RCC 7860 (cell line): ENCODE results near the gene FUBP3.

Source experiments
- DNase-seq: peaks from one replicate; pipeline ENCODE4 v3.0.0-alpha.2; 2015; ENCODE audit warnings: low spot score
- FAIRE-seq: peaks from 2 replicates; lab custom pipeline; 2012; peaks lifted over from hg19 to GRCh38; lab: Jason Lieb, UNC

Gene FUBP3

GRCh38 chr9:130578865-130579737, at the start of gene FUBP3:
TSS of gene FUBP3 (plus strand) at chr9:130579577. CDS start at chr9:130579681, 104 bp downstream.
- DNase-seq (peak; percentile 77), FAIRE-seq (no peak)

- FAIRE-seq (no peak), DNase-seq (no peak)
These were observed 48.4 kb upstream of the FUBP3 start for GRCh38 chr9:130530938-130531337.

DNA sequence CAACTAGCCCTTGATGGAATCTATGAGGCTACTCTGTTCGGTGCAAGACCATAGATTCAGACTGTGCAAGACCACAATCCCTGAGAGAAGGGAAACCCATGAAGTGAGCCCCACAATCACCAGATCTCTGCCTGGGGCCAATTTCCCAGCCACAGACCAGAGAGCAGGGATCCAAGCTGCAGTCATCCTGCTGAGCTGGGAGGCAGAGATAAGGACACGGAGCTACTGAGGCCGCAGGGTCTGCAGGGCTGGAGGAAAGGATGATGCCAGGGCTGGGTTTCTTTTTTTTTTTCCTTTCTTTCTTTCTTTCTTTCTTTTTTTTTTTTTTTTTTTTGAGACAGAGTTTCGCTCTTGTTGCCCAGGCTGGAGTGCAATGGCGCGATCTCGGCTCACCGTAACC, 47.7 kb upstream of the FUBP3 start:
- no peak for DNase-seq
- FAIRE-seq = no peak

DNA sequence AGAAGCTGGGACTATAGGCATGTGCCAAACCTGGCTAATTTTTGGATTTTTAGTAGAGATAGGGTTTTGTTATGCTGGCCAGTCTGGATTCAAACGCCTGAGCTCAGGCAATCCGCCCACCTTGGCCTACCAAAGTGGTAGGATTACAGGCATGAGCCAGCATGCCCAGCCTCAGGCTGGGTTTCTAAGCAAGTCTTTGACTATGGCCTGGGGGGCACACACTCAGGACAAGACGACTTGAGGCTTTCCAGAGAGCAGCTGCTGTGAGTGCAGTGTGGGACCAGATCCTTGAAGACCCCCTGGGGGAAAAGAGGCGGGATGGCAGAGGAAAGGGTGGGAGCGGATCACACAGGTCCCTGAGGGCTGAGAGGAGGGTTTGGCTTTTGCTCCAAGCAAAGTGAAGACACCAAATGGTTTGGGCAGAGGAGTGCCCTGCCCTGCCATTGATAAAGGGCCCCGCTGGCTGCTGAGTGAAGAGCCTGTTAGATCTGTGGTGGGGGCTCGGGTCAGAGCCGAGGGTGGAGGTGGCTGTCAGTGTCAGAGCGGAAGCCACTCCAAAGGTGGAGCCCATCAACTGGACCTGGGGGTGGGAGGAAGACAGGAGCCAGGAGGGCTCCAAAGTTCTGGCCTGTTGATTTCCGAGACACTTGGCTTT, 46.8 kb upstream of the FUBP3 start:
- no peak for FAIRE-seq
- DNase-seq = no peak

DNA sequence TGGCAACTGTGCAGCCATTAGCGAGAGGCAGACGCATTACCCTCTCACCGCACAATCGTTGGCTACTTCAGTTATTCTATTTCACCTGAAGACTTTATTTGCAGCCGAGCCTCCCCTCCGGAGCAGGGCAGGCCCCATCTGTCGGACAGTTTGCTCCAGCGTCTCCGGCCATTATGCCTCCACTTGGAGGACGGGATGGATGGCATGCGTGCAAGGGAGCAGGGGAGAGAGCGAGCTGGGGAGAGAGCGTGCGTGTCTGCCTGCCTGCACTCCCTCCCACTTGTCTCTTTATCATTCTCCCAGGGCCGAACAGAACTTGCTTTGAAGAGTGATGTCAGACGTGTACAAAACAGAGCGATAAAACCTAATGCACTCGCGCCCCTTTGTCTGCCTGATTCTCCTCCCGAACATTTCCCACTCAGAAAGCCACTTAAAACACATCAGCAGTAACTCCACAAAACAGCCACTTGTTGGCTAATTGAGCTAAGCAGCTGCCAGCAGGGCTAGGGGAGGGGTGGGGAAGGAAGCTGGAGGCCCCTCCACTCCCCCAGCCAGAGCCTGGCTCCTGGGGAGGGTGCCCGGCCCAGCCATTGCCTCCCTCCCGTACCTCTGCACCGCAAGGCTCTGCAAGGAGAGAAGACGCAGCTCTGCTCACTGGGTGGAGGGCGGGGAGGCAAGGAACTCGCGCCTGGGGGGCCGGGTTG, 43.4 kb upstream of the FUBP3 start:
- DNase-seq (no peak), FAIRE-seq (no peak)

DNA sequence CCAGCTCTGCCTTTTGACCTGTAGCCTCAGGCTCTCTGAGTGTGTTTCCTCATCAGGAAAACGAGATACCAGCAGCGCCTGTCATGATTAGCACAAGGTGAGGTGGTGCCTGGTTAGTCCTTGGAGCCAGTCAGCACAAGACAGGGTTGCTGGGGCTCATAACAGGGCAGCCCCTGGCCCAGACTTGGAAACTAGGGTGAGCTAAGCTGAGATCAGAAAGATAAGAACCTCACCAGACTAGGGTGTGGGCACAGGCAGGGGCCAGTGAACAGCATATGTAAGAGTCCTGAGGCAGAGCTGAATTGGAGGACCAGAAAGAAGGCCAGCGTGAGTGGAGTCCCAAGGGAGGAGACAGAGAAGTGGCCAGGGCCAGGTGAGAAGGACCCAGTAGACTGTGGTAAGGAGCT, 42.7 kb upstream of the FUBP3 start:
- no peak for DNase-seq
- no peak for FAIRE-seq

DNA sequence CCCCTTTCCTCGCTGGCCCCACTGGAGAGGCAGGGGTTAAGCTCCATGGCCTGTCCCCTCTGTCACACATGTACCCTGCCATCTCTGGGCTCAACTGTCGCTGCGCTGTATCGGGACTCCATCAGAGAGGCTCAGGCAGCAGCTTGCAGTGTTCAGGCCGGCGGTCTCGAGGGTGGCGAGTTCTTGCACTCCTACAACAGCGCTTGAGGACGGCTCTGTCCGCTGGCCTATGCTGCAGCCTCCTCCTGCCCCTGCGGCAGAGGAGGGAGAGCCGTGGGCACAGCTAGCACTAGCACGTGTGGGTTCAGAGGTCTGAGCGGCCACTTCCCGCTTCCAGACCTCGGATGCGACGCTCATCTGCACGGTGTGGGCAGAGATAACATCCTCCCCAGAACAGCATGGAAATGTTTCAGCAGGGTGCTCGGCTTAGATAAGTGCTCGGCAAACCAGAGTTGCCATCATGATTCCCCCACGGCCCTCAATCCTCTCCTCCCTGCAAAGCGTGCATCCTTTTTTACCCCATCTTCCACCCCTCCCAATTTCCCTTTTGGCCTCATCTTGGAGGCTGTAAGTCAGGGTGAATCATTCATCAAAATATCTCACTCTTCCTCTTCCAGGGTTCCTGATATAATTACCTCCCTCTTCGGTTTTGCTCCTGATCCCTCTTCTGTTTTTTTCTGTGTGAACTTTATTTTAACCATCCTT, 41.9 kb upstream of the FUBP3 start:
- no peak for FAIRE-seq
- no peak for DNase-seq

GRCh38 chr9:130539420-130540223, 39.8 kb upstream of the FUBP3 start:
- DNase-seq (peak; percentile 44), FAIRE-seq (no peak)

- DNase-seq = no peak
- FAIRE-seq = no peak
These were observed 37.8 kb upstream of the FUBP3 start for GRCh38 chr9:130541533-130541932.

DNA sequence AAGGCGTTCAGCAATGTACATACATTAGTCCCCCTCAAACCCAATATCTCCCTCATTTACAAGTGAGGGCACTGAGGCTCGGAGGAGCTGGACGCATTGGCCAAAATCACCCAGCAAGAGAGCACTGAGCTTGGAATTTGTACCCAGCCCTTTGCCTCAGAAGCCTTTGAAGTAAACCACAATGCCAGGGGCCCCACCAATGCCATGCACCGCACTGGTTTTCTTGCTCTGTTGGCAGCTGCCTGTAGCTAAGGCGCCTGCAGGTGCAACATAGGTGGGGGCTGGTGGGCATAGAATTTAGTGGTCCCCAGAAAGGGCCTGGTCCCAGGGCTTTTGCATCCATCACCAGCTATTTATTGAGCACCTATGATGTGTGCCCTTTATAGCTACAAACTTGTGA, 37.3 kb upstream of the FUBP3 start:
- DNase-seq = no peak
- no peak for FAIRE-seq

- no peak for FAIRE-seq
- no peak for DNase-seq
These were observed 36.7 kb upstream of the FUBP3 start for GRCh38 chr9:130542457-130543228.

- DNase-seq (no peak), FAIRE-seq (no peak)
These were observed 36.0 kb upstream of the FUBP3 start for GRCh38 chr9:130543368-130543767.

DNA sequence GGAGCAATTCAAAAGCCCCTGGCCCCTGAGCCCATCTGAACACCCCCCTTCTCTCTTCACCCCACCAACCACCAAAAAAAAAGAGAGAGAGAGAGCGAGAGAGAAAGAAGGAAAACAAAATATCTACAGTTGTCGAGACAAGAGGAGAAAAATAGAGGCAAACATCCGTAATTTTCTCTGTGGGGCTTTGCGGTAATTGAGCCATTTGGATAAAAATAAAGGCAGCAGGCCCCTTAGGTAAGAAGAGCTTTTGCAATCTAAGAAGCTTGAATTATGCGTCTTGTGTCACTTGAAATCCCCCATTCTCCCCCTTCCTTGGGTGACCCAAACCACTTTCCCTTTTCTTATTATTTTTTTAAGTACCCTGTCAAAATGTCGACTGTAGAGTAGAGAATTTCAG, 35.5 kb upstream of the FUBP3 start:
- FAIRE-seq = no peak
- DNase-seq = no peak

GRCh38 chr9:130544364-130544763, 35.0 kb upstream of the FUBP3 start:
- no peak for DNase-seq
- no peak for FAIRE-seq

- no peak for DNase-seq
- FAIRE-seq = no peak
These were observed 31.3 kb upstream of the FUBP3 start for GRCh38 chr9:130548103-130548502.

GRCh38 chr9:130549093-130549735, 30.2 kb upstream of the FUBP3 start:
- DNase-seq (no peak), FAIRE-seq (no peak)

- no peak for FAIRE-seq
- DNase-seq = no peak
These were observed 24.8 kb upstream of the FUBP3 start for GRCh38 chr9:130554606-130555005.

DNA sequence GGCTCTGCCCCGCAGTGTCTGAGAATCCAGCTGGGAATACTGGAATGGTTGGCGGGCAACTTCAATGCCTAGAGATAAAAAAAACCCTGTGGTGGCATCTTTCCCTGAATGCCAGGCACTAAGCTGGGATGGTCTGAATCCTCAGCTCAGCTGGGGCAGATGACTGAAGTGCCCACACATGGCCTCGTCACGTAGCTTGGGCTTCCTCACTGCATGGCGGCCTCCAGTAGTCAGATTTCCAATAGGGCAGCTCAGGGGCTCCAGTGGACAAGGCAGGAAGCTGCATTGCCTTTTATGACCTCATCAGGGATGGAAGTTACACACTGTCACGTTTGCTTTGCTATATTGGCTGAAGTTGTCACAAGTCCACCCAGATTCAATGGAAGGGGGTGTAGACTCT, 24.3 kb upstream of the FUBP3 start:
- DNase-seq (no peak), FAIRE-seq (no peak)

- FAIRE-seq (no peak), DNase-seq (peak; percentile 28)
These were observed 23.4 kb upstream of the FUBP3 start for GRCh38 chr9:130555968-130556367.
